NT2/D1 (cell line): ENCODE measurements around the gene SND1.

Experiments
- DNase-seq: peaks from one replicate; pipeline ENCODE4 v3.0.0-alpha.2; 2011; ENCODE audit warnings: low read depth, low spot score
- H3K27me3 ChIP-seq: 2 replicates; pipeline ENCODE4 v1.6.0; 2011; ENCODE audit warnings: mild to moderate bottlenecking; ENCODE audit not compliant: insufficient read length, insufficient read depth
- H3K36me3 ChIP-seq: 2 replicates; pipeline ENCODE4 v1.6.1; 2011; ENCODE audit warnings: mild to moderate bottlenecking, low read length, mixed read lengths; ENCODE audit not compliant: insufficient read depth, insufficient read length
- H3K4me1 ChIP-seq: 2 replicates; pipeline ENCODE4 v1.5.1; 2011; ENCODE audit not compliant: insufficient read depth, insufficient read length
- H3K4me3 ChIP-seq: 2 replicates; pipeline ENCODE4 v1.5.1; 2011; ENCODE audit warnings: low read depth; ENCODE audit not compliant: insufficient read length
- H3K9ac ChIP-seq: 2 replicates; pipeline ENCODE4 v1.6.0; 2011; ENCODE audit warnings: low read depth; ENCODE audit not compliant: insufficient read length
- H3K9me3 ChIP-seq: 2 replicates; pipeline ENCODE4 v1.5.1; 2011; ENCODE audit warnings: mild to moderate bottlenecking, low read length; ENCODE audit not compliant: insufficient read depth
- SUZ12 ChIP-seq: IDR thresholded peaks from 2 replicates; pipeline ENCODE4 v1.6.1; 2011; ENCODE audit not compliant: insufficient read length, insufficient read depth; ENCODE audit errors: extremely low read depth
- YY1 ChIP-seq: IDR thresholded peaks from 2 replicates; pipeline ENCODE4 v1.6.1; 2011; ENCODE audit not compliant: insufficient read length, insufficient read depth
- ZNF274 ChIP-seq: IDR thresholded peaks from 2 replicates; pipeline ENCODE4 v1.6.1; 2011; ENCODE audit warnings: mild to moderate bottlenecking, low read depth, low read length

SND1 gene

DNA sequence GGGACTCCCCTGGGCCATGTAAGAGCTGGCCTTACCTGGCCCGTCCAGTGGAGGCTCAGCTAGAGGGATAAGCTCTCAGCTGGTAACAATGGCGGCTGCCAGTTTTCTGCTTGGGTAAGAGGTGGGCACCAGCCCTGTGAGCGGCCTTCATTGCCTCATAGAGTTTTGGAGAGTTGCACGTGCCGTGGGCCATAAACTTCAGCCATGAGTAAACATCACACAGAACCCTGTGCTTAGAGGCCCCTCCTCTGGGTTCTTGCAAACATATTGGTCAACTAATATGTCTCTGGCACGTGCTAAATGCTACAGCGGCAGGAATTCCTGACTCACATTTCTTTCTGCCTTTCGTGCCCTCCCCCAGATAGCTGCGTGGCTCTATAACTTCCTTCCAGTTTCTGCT lies 485.2 kb downstream of the SND1 start:
- Histone ChIP-seq H3K27me3 (peaks cover 16% of the 10 kb centered on the region), H3K9ac (no peak overlapping the region), H3K4me1 (no peaks in the 10 kb centered on the region), H3K36me3 (no peaks in the 10 kb centered on the region), H3K4me3 (no peak overlapping the region), H3K9me3 (peaks cover 17% of the 10 kb centered on the region; the same call in 1 of the 2 replicates)
- DNase-seq: no peak
- no peak for TF ChIP-seq YY1
- TF ChIP-seq ZNF274: no peak
- TF ChIP-seq SUZ12: no peak

DNA sequence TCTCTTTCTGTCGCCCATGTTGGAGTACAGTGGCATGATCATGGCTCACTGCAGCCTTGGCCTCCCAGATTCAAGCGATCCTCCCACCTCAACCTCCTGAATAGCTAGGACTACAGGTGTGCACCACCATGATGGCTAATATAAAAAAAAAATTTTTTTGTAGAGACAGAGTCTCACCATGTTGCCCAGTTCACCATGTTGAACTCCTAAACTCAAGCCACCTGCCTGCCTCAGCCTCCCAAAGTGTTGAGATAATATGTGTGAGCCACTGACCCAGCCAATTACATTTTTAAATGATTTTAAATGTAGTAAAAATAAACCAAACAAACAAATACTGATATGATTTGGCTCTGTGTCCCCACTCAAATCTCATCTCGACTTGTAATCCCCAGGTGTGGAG lies 487.4 kb downstream of the SND1 start:
- Histone ChIP-seq H3K9me3 (peaks cover 24% of the 10 kb centered on the region; the same call in 1 of the 2 replicates), H3K27me3 (peaks cover 15% of the 10 kb centered on the region), H3K9ac (no peak overlapping the region), H3K4me1 (no peaks in the 10 kb centered on the region), H3K4me3 (no peak overlapping the region), H3K36me3 (no peaks in the 10 kb centered on the region)
- TF ChIP-seq ZNF274 (no peak), SUZ12 (no peak), YY1 (no peak)
- no peak for DNase-seq

DNA sequence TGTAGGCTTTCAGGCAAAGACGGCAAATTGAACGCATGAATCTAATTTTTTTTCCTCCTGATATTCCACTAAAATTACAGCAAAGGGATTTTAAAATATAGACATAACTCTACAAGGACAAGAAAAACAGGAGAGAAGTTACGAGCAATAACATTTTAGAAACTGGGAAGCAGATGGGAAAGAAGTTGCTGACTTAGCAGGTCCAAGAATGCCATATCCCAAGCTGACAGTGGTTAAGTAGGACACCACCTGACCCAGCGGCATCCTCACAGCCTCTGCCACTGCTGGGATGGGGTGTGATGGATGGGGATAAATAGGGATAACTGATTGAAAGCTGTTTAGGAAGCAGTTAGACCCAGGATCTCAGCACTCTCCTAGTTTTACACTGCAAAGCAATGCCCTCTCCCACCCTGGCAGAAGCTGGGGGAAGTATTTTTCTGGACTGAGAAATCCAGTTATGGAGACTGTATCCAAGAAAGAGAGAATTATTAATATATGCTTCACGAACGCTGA lies 489.7 kb downstream of the SND1 start:
- TF ChIP-seq ZNF274 (no peak), SUZ12 (no peak), YY1 (no peak)
- Histone ChIP-seq H3K9me3 (peaks cover 24% of the 10 kb centered on the region; the same call in 1 of the 2 replicates), H3K9ac (no peak overlapping the region), H3K4me1 (no peaks in the 10 kb centered on the region), H3K27me3 (peaks cover 5% of the 10 kb centered on the region), H3K4me3 (no peak overlapping the region), H3K36me3 (no peaks in the 10 kb centered on the region)
- DNase-seq: no peak
